ENCODE data around the gene ZNF512B.
"Not testable (repeated sequence)": the region's sequence is repeated elsewhere in the genome, so short reads cannot be mapped to it uniquely, and the experiment has no call there.

ZNF512B gene

DNA sequence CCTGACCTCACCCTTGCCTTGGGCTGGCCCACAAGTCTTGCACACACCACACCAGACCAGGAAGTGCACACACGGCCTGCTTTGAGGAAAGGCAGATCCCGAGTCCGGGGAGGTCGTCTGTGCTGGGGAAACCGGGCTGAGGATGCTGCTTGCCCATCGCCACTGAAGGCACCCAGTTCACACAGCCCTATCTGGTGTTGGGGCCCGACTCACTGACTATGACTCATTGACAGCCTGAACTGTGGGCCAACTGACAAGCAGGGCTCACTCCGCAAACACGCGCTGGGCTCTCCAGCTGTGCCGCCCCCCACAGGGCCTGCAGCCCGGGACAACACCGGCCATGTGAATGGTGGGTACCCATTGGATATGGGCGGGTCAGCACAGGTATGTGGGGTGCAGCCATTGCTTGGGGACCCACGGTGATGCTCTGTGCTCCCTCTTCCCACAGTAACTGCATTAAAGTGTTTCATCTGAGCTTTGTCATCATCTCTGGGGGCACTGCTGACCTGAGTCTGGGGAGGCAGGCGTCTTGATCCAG lies 8.1 kb upstream of the ZNF512B start:
- no peak for DNase-seq (ENCODE audit: low spot score)

GRCh38 chr20:63976980-63977738 lies 7.4 kb upstream of the ZNF512B start:
- no peak for DNase-seq (ENCODE audit: low spot score)

- not testable (repeated sequence) for DNase-seq (ENCODE audit: low spot score)
Observed at GRCh38 chr20:63976511-63976910, 6.8 kb upstream of the ZNF512B start.

DNA sequence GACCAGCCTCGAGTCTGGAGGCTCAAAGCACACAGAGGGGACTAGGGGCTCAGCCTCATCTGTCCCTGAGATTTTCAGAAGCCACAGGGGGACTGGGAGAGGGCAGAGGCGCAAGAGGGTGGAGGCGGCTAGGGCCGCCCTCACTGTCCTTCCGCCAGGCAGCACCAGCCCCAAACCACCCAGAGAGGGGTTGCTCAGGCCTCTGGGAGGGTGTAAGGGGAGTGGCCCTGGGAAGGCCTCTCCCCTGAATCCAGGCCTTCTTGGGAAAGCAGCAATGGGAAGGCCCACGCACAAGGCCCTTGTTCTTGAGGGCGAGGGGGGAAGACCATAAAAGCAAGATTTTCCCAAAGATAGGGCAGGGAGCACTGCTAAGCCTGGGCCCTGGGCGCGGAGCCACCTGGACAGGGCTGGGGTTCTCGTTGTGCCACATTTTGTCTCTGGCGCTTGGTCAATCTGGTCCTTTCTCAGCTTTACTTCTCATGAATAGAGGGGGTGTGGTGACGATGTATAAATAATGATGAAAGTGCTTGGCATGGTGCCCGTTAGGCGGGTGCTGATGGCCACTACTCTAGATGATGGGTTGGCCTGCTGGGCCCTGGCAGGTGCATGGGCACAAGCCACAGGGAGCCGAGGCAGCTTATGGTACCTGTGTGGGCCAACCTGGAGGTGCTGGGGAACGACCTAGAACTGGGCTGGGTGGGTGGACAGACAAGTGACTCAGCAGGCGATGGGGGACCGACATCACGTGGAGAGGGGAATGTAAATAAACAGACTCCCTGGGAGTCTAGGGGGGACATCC lies 4.9 kb upstream of the ZNF512B start:
- no peak for DNase-seq (ENCODE audit: low spot score)

DNA sequence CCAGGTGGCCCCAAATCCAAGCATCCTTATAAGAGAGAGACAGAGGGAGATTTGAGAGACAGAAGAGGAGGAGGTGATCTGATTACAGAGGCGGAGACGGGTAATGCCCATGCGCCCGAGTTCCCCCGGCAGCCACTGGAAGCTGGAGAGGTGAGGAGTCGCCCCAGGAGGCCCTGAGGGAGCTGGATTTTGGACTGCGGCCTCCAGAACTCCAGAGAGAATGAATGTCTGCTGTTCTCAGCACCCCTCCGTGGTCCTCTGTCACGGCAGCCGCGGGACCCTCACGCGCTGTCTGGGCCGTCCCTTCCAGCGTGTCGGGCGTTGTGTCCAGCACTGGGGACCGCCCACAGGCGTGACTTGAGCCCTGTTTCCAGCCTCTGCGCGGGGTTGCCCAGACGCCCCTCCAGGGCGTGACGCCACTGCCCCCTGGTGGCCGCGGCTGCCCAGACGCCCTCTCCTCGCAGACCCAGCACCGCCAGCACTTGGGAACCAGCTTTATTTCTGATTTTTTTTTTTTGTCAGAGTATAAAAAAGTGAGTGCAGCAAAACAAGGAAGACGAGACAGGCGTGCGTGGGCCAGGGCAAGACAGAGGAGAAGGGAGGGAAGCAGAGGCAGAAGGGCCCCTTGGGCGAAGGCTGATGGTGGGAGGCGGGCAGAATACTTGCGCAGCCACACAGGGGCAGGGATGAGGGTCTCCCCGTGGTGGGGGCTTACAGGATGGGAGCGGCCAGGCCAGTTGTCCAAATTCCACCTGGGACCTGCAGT lies 4.1 kb upstream of the ZNF512B start:
- DNase-seq (ENCODE audit: low spot score): peak; percentile 57

DNA sequence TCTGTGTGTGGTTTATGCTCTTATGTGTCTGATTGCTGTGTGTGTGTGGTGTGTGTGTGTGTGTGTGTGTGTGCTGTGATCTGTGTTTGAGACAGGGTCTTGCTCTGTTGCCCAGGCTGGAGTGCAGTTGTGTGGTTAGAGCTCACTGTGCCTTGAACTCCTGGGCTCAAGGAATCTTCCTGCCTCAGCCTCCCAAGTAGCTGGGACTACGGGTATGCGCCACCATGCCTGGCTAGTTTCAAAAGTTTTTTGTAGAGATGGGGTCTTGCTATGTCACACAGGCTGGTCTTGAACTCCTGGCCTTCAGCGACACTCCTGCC lies 3.4 kb upstream of the ZNF512B start:
- DNase-seq (ENCODE audit: low spot score): no peak

DNA sequence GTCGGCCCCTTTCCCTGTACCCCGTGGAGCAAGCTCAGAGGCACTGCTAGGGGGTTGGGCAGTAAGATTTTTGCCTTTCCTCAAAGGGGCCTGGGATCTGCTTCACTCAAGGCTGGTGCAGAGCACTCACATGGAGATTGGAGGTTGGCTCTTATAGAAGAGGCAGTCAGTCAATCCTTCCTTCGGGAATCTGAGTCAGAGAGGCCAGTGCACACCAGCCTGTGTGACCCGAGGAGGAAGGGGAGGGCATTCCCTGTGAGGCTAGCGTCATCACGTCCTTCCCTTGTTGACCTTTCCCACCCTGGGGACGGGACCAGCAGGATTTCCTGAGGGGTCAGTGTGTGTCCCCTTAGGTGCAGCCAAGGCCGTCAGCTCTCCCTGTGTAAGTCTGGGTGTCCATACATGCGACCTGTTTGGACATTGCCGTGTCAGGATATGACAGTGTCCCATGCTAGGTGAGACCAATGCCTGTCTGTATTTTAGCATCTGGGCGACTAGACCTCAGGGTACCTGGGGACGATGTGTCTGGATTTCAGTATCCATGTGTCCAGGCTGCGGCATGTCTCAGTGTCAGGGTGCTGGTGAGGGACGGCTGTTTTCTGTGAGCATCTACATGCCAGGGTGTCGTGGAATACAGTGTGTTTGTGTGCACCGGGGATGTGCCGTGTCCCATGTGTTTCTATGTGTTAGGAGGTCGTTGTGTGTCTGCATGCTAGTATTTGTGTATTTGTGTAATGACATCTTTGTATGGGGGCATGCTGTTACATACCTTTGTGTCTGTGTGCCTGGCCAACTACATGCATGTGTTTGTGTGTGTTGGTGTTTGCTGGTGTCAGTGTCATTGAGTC lies 2.8 kb upstream of the ZNF512B start:
- no peak for DNase-seq (ENCODE audit: low spot score)

GRCh38 chr20:63971960-63972311 lies 2.2 kb upstream of the ZNF512B start:
- DNase-seq (ENCODE audit: low spot score): not testable (repeated sequence)

- no peak for DNase-seq (ENCODE audit: low spot score)
Observed at GRCh38 chr20:63970714-63971431, 1.1 kb upstream of the ZNF512B start.

DNA sequence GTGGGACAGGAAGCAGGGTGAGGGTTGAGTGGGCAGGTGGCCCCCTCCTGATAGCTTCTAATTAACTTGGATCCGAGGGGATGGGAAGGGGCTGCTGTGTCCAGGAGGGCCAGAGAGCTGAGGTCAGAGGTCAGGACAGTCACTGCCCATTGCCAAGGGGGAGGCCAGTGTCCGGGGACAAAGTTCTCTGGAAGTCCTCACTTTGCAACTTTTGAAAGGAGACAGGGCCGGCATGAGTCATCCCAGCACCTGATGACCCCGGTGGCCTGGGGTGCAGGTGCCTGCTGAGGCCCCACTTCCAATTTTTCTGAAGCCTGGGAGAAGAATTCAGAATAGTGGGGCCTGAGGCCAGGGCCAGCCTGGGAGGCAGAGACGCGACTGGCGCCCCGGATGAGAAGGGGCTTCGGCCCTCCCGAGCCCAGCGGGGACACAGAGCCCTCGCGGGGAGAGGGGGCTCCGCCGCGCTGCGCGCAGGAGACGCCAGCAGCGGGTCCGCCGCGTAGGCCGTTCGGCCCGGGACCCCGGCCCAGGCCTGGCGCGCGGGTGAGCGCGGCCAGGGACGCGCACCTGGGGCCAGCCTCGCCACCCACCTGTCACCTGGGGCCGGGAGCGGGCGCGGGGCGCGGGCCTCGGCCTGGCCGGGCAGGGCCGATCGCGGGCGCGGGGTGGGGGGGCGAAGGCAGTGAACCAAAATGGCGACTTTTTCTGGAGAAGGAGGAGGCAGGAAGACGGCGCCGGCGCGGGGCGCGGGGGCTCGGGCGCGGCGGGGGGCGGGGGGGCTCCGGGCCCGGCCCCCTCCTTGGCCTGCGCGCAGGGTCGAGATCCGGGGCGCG lies 586 bp downstream of the ZNF512B start:
- DNase-seq (ENCODE audit: low spot score): no peak

DNA sequence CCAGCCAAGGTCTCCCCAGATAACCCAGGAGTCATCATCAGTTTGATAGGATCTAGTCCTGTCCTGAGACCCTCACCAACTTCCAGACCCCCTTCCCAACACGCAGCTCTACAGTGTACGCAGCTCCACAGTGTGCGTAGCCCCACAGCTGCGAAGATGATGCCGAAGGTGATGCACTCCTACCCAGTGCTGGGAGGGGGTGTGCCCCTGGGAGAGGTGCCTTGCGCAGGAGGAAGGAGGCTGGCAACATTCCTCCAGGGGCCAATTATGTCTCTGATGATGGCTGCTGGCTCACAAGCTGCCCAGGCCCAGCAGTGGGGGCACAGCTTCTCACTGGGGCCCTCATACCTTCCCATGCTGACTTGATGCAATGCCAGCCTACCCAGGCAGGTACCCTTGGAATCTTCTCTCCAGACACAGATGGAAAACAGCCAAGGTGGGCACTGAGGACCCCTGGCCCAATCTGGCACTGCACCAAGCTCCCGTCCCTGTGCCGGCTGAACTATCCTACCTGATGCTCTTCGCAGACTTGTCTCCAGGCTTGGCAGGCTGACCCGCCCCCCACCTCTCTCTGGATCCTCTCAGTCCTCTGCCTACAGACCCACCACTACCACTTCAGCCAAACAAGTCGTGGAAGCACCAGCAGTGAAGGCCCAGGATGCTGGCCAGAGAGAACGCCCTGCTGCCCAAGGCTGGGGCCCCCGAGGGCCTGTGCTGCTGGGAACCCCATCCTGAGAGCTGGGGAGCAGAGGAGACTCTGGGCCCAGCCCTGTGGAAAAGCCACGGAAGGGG lies 1.4 kb downstream of the ZNF512B start:
- DNase-seq (ENCODE audit: low spot score): no peak

DNA sequence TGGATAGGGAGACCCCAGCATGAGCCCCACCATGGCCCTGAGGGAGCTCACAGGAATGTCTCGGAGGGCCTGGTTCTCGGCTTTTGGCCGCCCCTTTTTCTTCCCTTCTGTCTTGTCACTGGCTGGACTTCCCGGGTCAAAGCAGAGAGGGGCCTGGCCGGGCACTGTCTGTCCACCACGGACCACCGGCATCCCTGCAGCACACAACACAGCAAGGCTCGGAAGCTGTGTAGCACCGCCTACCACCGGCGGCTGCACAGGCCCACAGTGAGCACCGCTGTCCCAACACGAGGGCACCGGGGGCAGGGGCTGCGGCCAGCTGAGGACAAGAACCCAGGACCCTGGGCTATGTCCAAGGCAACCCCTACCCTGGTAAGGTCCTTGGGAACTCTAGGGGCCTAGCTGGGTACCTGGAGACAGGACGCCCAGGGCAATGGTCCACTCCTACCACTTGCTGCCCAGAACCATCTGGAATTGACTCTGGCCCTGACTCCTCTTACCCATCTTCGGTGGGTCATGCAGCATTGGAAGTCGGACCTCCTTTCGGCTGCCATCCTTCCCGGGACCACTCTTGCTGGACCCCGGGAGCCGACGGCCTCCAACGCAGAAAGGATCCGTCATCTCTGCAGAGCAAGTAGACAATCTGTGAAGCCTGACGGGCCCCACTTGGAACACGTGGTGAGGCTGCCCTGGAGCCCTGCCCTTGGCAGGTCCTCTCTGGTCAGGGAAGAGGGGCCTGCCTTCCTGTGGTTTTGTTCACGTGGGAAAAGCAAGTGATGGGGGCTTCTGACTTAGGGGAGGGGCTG lies 2.2 kb downstream of the ZNF512B start:
- DNase-seq (ENCODE audit: low spot score): no peak

DNA sequence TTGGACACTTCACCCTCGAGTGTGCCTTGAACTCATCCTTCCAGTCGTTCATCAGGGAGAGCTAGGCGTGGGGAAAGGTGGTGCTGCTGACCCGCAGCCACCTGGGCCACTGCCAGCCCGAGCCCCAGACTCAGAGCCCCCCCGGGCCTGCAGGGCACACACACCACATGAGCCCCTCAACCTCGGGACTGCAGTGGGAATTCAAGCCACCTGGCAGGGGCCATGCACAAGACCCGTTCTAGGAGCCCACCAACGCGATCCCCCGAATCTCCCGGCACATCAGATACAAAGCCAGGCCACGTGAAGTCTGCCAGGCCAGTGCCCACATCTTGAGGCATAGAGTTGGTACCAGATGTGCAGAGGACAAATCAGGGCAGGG lies 2.8 kb downstream of the ZNF512B start:
- no peak for DNase-seq (ENCODE audit: low spot score)

DNA sequence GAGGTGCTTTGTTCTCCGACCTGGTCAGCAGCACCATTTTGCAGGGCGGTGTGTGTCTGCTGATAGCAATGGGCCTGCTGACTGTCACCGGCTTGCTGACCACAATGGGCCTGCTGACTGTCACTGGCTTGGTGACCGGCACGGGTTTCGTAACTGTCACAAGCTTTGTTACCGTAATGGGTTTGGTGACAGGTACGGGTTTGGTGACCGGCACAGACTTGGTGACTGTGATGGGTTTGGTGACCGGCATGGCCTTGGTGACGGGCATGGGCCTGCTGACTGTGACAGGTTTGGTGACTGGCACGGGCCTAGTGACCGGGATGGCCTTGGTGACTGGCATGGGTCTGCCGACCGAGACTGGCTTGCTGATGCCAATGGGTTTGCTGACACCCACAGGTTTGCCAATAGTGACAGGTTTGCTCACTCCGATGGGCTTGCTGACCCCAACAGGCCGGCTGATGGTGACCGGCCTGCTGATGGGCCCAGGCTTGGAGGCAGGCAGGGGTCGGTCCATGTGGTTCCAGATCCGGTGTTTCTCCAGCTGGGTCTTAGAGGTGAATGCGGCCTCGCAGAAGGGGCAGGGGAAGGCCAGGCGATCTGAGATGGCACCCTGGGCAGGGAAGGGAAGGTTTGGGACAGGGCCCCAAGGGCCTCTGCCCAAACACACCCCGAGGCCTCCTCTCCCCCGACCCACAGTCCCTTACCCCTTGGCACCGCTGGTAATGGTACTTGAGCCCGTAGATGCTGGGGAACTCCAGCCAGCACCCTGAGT lies 3.4 kb downstream of the ZNF512B start:
- no peak for DNase-seq (ENCODE audit: low spot score)

- no peak for DNase-seq (ENCODE audit: low spot score)
Observed at GRCh38 chr20:63964412-63964811, 5.3 kb downstream of the ZNF512B start.

DNA sequence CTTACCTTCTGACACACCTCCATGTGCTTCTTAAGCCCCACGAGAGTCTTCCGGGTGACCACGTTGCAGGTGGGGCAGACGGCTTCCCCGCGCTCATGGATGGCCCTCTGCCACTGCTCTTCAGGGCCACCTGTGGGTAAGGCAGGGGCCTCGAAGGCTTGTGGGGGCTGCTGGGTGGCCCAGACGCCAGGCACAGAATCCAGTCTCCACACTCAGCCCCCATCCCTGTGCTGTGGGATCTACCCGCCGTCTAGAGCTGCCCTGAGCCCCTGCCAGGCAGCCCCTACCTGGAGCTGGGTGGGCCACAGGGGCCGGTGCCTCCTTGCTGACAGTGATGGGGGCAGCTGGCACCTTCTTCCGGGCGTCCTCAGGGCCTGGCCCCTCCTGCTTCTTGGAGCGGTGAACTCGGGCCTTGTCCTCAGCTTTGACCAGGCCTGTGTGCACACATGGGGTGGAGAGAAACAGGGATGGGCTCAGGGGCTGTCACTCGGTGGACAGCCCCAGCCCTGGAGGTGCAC lies 5.9 kb downstream of the ZNF512B start:
- no peak for DNase-seq (ENCODE audit: low spot score)

GRCh38 chr20:63963348-63963741 lies 6.4 kb downstream of the ZNF512B start:
- DNase-seq (ENCODE audit: low spot score): no peak

All from LoVo (cell line).